Stimulated activated CD8-positive, alpha-beta memory T cell treated with anti-CD3 and anti-CD28 coated beads, Interleukin-12 subunit alpha, Interleukin-12 subunit beta, amount 100 ng/mL, for 24 hours (primary cell): Measurements from ENCODE around the gene KIF26A.
"Not testable (repeated sequence)": the region's sequence is repeated elsewhere in the genome, so short reads cannot be mapped to it uniquely, and the experiment has no call there.

Experiments used
- DNase-seq: peaks from one replicate; pipeline ENCODE4 v3.0.0-alpha.2; 2020; ENCODE audit errors: extremely low read depth

The KIF26A gene

DNA sequence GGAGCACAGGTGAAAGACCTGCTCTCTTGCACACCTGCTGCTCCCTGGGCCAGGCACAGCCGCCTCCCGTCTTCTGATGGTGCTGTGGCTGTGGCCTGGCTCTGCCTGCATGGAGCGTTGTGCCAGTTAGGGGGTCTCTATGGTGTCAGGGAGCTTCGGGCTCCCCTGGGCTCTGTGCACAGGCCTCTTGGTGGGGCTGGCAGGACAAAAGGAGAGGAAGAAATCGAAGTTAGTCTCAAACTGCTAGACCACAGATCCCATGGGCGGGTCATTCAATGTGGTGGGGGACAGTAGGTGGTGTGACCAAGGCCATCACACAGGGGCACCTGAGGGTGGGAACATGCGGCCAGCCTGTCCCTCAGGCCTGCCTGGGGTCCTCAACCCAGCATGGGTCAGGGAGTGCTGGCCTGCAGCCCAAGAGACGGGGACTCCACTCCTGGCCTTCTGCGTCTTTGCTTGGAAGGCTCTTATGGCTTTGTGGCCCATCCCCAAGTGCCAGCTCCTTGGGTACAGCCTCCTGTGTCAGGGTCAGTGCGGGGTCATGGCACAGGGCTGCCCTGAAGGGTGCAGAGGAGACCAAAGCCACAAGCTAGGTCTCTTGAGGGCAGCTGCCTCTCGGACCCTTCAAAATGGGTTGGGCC lies 84.1 kb downstream of the KIF26A start:
- no peak for DNase-seq

DNA sequence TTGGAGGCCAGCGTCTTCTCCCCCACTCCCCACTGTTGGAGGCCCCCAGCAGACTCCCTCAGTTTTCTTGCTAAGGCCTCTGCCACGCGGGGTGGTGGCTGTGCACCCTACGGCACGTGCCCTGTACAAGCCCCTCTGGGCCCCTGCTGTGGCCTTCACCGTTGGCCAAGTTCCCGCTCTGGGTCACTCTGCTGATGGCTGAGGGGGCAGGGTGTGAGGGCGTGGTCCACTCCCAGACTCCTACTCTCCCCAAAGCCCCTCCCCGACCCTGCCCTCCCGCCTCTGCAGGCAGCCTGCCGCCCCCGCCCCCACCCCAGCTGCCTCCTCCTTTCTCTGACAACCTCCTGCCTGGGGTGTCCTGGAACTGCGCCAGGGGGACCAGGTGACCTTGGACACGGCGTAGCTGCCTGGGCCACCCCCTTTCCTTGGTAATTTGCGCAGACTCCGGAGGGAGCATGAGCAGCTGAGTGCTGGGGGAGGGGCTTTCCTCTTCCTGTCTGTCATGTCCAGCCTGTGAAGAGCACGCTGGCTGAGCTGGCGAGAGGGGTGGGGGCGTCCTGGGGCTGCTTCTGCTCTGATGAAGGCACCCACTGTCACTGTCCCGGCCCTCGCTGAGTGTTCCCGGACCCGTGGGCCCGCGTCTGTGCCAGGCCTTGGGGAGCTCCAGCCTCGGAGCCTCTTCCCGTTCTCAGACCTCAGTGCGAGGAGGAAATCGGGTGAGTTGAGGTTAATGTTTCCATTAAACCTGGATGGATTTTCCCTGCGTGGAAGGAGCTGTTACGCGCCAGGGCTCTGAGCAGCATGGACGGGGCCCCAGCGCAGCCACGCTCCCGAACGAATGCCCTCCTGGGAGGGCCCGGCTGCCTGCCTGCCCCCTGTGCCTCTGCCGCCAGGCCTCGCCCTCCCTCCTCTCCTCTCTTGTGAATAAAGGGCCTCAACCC lies 85.0 kb downstream of the KIF26A start:
- no peak for DNase-seq

GRCh38 chr14:104224131-104224505 lies 85.7 kb downstream of the KIF26A start:
- no peak for DNase-seq

- DNase-seq: no peak
Measured at GRCh38 chr14:104224506-104225277, 86.3 kb downstream of the KIF26A start.

DNA sequence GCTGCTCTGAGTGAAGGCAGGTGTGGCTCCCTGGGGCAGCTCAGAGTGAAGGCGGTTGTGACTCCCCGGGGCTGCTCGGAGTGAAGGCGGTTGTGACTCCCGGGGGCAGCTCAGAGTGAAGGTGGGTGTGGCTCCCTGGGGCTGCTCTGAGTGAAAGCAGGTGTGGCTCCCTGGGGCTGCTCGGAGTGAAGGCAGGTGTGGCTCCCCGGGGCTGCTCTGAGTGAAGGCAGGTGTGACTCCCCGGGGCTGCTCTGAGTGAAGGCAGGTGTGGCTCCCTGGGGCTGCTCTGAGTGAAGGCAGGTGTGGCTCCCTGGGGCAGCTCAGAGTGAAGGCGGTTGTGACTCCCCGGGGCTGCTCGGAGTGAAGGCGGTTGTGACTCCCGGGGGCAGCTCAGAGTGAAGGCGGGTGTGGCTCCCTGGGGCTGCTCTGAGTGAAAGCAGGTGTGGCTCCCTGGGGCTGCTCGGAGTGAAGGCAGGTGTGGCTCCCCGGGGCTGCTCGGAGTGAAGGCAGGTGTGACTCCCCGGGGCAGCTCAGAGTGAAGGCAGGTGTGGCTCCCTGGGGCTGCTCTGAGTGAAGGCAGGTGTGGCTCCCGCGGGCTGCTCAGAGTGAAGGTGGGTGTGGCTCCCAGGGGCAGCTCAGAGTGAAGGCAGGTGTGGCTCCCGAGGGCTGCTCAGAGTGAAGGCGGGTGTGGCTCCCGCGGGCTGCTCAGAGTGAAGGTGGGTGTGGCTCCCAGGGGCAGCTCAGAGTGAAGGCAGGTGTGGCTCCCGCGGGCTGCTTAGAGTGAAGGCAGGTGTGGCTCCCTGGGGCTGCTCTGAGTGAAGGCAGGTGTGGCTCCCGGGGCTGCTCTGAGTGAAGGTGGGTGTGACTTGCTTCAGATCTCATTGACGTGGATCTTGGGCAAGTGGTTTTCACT lies 87.1 kb downstream of the KIF26A start:
- not testable (repeated sequence) for DNase-seq

DNA sequence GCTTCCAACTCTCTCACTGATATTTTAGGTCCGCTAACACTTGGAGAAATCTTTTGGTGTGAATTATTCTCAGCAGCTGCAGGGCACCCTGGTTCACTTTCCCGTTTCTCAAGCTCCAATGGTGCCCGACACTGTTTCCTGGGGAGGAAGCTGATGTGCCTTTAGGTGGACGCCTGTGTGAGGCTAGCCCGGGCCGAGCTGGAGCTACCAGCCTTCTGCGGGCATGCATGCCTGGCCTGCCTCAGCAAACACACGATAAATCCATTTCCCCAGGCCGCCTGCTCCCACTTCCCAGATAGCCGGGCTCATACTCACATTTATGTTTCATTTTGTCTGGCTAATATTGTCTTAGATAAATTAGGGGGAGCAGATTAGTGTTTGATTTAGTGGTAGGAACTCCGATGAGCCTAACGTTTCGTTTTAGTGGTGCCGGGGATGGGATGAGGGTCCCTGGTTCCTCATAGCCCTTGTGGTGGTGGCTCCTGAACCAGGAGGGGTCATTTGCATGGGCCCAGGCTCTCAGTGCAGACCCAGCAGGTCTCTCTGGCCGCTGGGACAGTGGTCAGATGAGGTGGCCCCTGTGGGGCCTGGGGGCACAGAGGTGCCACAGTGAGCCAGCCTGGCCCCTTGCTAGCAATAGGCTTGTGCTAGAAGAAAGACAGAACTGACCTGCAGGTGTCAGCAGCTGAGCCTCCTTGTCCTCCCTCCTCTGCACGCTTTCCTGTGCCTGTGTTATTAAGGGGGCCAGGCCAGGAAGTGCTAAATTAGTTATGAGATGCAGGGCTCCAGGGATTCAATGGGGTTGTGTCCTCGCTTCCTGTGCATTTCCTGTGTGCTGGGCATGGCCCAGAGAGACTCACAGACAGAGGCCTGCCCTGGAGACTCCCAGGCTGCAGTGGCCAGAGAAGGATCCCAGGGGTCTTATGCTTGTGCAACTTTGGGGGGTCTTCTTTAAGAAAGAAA lies 88.3 kb downstream of the KIF26A start:
- no peak for DNase-seq

DNA sequence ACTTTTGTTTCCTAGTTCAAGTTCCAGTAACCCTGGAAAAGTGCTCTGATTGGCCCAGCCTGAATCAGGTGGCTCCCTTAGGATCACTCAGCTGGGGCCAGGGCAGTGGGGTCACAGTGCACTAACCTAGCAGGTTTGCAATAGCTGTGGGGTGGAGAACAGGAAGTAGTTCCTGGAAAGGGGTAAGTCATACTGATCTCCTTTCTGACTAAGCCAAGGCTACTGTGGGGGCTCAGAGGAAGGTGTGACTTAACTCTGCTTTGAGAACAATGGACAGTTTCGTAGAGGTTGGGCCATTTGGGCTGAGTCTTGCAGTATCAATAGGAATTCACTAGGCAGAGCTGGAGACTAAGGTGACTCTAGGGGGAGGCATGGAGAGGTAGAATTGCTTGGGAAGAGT lies 89.4 kb downstream of the KIF26A start:
- no peak for DNase-seq

DNA sequence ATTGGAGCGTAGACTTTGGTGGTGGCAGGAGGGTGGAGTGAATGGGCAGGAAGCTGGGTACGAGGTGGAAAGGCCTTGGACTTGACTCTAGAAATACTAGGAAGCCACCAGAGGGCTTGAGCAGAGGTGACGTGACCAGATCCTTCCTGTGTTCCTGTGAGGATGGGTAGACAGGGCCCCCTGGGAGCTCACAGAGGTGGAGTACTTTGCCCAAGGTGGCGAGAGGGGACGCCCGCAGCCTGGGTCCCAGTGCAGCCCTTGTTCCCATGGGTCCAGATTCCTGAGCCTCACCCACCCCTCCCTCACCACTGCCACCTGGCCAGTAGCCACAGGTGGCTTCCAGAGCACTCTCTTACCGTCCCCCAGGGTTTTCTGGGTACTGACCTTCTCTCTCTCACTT lies 89.8 kb downstream of the KIF26A start:
- DNase-seq: no peak

GRCh38 chr14:104228716-104229533 lies 90.5 kb downstream of the KIF26A start:
- DNase-seq: no peak

- no peak for DNase-seq
Measured at GRCh38 chr14:104229534-104230055, 91.2 kb downstream of the KIF26A start.

DNA sequence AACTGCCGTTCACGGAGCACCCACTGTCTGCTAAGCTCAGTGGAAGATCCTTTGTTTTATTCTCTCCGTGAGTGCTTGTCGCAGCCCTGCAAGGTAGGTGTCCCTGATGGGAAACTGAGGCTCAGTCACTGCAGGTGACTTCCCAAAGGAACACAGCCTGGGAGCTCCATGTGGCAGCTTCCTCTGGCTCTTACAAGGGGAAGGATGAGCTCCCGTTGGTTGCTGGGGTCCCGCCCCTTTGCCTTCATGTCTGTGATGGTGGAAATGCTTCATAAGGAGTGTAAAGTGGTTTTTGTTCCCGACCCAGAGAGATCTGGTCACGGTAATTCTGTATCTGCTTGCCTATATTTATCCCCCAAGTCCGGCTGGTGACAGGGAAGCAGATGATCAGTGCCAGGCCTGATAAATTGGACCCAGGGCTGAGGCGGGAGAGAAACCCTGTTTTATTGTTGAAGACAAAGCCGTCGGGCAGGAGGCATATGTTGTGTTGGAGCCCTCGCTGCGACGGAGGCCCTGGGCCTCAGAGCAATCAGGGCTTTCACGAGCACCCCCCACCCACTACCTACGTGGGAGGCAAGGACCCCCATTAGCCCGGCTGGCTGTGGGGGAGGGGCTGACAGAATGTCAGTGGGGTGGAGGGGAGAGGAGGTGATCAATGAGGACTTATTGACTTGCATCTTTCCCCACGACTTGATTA lies 91.9 kb downstream of the KIF26A start:
- no peak for DNase-seq
